Smooth muscle cell of the umbilical artery (primary cell): ENCODE results near the gene IMPG1. TPM values are rescaled to one million over a fixed set of nuclear protein-coding genes. Genes with fewer than 3 reads are reported as not detected.

Source experiments
- total RNA-seq: library from RNA; depleted of rRNA; stranded (reverse); fragments of >200 nt; gene quantifications from 2 replicates; pipeline ENCODE4 v1.2.3, GENCODE V29; 2014

IMPG1 gene
- not detected in 2 replicates for total RNA-seq

GRCh38 chr6:76072562-76072961 lies at the start of gene IMPG1:
Gene IMPG1, minus strand, starts transcription at chr6:76072662. Its CDS starts 174 bp downstream, at chr6:76072488.

